ENCODE results near the gene ALDH3B2.
"Not testable (repeated sequence)": the region's sequence is repeated elsewhere in the genome, so short reads cannot be mapped to it uniquely, and the experiment has no call there.

DNA sequence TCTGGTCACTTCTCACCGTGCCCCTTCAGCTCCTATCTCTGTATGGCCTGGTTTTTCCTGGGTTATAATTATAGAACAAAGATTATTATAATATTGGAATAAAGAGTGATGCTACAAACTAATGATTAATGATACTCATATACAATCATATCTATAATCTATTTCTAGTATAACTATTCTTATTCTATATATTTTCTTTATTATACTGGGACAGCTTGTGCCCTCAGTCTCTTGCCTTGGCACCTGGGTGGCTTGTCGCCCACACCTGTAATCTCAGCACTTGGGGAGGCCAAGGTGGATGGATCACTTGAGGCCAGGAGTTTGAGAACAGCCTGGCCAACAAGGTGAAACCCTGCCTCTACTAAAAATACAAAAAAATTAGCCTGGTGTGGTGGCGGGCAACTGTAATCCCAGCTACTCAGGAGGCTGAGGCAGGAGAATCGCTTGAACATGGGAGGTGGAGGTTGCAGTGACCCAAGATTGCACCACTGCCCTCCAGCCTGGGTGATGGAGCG, 14.7 kb downstream of the ALDH3B2 start:
- TF ChIP-seq, protein P1, sequence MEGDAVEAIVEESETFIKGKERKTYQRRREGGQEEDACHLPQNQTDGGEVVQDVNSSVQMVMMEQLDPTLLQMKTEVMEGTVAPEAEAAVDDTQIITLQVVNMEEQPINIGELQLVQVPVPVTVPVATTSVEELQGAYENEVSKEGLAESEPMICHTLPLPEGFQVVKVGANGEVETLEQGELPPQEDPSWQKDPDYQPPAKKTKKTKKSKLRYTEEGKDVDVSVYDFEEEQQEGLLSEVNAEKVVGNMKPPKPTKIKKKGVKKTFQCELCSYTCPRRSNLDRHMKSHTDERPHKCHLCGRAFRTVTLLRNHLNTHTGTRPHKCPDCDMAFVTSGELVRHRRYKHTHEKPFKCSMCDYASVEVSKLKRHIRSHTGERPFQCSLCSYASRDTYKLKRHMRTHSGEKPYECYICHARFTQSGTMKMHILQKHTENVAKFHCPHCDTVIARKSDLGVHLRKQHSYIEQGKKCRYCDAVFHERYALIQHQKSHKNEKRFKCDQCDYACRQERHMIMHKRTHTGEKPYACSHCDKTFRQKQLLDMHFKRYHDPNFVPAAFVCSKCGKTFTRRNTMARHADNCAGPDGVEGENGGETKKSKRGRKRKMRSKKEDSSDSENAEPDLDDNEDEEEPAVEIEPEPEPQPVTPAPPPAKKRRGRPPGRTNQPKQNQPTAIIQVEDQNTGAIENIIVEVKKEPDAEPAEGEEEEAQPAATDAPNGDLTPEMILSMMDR (IDR thresholded peaks at IDR 0.05), result peak; percentile 35
- TF ChIP-seq, protein P2, sequence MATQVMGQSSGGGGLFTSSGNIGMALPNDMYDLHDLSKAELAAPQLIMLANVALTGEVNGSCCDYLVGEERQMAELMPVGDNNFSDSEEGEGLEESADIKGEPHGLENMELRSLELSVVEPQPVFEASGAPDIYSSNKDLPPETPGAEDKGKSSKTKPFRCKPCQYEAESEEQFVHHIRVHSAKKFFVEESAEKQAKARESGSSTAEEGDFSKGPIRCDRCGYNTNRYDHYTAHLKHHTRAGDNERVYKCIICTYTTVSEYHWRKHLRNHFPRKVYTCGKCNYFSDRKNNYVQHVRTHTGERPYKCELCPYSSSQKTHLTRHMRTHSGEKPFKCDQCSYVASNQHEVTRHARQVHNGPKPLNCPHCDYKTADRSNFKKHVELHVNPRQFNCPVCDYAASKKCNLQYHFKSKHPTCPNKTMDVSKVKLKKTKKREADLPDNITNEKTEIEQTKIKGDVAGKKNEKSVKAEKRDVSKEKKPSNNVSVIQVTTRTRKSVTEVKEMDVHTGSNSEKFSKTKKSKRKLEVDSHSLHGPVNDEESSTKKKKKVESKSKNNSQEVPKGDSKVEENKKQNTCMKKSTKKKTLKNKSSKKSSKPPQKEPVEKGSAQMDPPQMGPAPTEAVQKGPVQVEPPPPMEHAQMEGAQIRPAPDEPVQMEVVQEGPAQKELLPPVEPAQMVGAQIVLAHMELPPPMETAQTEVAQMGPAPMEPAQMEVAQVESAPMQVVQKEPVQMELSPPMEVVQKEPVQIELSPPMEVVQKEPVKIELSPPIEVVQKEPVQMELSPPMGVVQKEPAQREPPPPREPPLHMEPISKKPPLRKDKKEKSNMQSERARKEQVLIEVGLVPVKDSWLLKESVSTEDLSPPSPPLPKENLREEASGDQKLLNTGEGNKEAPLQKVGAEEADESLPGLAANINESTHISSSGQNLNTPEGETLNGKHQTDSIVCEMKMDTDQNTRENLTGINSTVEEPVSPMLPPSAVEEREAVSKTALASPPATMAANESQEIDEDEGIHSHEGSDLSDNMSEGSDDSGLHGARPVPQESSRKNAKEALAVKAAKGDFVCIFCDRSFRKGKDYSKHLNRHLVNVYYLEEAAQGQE (IDR thresholded peaks at IDR 0.05; ENCODE audit: insufficient read depth in 1 of 2, low read depth in 2 of 2, low read length in 1 of 2), result not testable (repeated sequence)
- not testable (repeated sequence) for TF ChIP-seq TCF7L2 (IDR thresholded peaks at IDR 0.05; ENCODE audit: low read depth, low read length)

Measured in Panc1 (cell line).